Erythroblast (primary cell): ENCODE measurements around the gene P2RX1.

Experiments
- GATA1 ChIP-seq: IDR thresholded peaks from 2 replicates; pipeline ENCODE4 v1.6.1; 2011; ENCODE audit warnings: low read depth, mild to moderate bottlenecking, control low read depth, low read length, moderate library complexity
- POLR2A ChIP-seq: IDR thresholded peaks from 2 replicates; pipeline ENCODE4 v1.6.1; 2011; ENCODE audit warnings: mild to moderate bottlenecking, low read length

DNA sequence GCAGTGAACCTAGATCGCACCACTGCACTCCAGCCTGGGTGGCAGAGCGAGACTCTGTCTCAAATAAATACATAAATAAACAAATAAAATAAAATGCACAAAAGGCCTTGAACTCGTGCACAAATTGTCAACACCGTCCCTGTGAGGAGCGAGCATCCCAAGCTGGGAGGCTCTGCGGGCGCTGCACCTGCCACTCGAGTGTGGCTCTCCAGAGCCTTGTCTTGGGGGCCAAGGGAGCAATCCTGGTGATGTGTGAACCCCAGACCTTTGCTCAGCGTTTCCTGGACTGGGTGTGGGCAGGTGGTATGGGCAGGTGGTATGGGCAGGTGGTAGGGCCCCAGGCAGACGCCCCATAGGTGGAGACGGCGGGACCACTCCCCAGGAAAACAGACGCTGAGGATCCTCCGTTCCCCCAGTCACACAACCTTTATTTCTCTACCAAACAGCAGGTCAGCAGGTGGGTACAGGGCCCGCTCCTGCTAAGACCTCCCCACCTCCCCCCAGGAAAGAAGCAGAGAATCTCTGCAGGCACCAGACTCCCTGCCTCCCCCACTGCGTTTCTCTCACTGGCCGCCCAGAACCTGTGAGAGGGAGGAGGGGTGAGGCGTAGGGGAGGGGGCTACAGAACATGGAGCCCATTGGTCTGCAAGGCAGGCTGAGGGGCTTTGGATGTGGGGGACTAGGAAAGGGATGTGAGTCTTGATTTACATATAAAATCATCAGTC is 7.4 kb upstream of the P2RX1 start:
- TF ChIP-seq POLR2A = no peak
- no peak for TF ChIP-seq GATA1
